Right renal cortex interstitium (tissue), 3 donors: ENCODE results near the gene C11orf16. TPM values are rescaled to one million over a fixed set of nuclear protein-coding genes. Genes with fewer than 3 reads are reported as not detected.
A peak's percentile ranks its signal among the peaks of the same experiment; 100 is the strongest.
"Not testable (repeated sequence)": the region's sequence is repeated elsewhere in the genome, so short reads cannot be mapped to it uniquely, and the experiment has no call there.

Source experiments
- DNase-seq, 3 donors: peaks; one replicate each; pipeline ENCODE4 v3.0.0-alpha.2; 2013; ENCODE audit warnings: low read depth in 3 of 3, low spot score in 2 of 3
- polyA plus RNA-seq, 3 donors: library from polyadenylated mRNA; unstranded; fragments of 120-200 nt; gene quantifications; one replicate each; pipeline ENCODE4 v1.2.1, GENCODE V29; 2013; ENCODE audit not compliant: insufficient read length in 3 of 3

Gene C11orf16
- under 1 TPM; 0.38 to 0.90 (median 0.53) TPM for polyA plus RNA-seq

- DNase-seq, result no peak
Observed at GRCh38 chr11:8932564-8933180, at the start of gene C11orf16. Gene C11orf16 (minus strand): TSS chr11:8932947. CDS start chr11:8932308, 639 bp downstream.

- no peak for DNase-seq
Observed at GRCh38 chr11:8980485-8980884, 47.7 kb upstream of the C11orf16 start.

GRCh38 chr11:8979365-8979764 lies 46.6 kb upstream of the C11orf16 start:
- not testable (repeated sequence) for DNase-seq

DNA sequence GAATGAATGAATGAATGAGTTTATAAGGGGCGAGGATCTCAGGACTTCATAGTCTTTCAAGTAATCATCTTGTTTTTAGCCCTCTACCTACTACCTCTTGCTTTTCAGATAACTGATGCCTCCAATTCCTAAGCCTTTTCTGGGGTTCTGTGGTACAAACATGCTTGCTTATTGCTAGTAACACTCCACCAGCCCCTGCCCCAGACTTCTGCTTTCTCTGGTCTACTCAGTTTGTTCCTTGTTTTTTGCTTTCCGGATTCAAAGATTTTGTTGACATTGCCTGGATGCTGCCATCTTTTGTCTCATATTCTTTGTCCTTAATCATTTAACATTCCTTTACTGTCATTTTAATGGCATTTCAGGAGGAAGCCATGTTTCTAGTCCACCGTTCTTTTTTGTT lies 40.4 kb upstream of the C11orf16 start:
- DNase-seq, result no peak

DNA sequence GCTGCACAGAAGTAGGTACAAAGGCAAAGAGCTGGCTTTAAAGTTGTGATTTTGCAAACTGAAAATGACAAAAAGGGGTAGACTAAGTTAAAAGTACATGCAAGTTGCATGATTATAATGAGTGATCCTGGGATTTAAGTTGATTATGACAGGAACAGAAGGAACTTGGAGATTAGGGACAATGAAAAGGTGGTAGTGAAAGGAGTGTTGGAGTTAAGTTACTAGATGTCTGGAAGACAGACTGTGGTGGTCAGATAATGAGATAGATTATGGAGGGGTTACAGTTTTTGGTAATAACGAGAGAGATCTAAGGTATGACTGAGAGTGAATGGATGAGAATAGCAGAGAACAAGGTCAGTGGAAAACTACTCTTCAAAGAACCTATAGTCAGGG lies 39.2 kb upstream of the C11orf16 start:
- no peak for DNase-seq

- DNase-seq, result no peak
Observed at GRCh38 chr11:8971196-8971923, 38.6 kb upstream of the C11orf16 start.

- DNase-seq, result no peak
Observed at GRCh38 chr11:8967184-8967583, 34.4 kb upstream of the C11orf16 start.

DNA sequence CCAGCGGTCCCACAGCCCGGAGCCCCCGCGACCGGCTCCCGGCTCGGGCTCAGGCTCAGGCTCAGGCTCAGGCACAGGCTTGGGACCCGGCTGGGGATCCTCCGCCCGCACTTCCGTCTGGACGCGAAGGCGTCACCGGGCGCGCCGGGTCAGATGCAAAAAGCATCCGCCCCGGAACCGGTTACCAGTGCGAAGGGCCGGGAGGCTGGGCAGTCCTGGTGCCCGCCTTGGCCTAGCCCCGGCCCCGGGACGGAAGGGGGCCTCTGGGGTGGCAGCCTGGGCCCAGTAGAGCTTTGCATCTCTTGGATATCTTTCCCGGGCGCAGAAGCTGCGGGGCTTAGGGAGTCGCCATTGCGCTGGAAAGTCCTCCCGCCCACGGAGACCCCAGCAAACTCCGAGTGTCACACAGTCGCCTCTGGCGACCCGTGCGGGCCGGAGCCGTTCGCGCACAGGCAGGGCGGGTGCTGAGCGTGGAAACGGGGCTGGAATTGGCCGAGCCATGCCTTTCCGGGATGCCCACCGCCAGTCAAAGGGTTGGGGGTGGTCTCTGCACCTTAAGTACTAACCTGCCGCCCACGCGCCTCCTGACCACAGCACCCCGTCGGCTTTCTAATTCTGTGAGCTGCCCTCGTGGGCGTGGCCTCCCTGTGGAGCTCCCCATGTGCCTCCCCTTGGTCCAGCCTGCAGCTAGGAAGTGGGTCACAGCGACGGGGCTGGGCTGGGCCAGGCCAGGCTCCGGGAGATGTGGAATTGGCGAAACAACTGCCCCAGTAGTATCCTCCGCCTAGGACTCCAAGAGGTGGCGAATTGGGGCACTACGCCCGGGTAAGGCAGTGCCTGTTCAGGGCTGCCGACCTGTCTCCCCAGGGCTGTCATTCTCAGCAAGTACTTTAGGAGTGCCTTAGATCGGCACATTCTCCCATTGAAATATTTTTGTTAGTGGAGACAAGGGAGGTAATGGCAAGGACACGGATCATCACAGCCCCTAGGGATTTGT lies 31.9 kb upstream of the C11orf16 start, which contains the start of gene TMEM9B:
TSS of gene TMEM9B (minus strand) at position 119 of the 997 bp plus-strand sequence. CDS start 129 bp downstream, outside the sequence.
- DNase-seq, result peak; percentile 72 to 81 (median 74)

GRCh38 chr11:8963569-8964323 lies 31.0 kb upstream of the C11orf16 start:
- DNase-seq, result peak in 1 of 3 donors; percentile 69

DNA sequence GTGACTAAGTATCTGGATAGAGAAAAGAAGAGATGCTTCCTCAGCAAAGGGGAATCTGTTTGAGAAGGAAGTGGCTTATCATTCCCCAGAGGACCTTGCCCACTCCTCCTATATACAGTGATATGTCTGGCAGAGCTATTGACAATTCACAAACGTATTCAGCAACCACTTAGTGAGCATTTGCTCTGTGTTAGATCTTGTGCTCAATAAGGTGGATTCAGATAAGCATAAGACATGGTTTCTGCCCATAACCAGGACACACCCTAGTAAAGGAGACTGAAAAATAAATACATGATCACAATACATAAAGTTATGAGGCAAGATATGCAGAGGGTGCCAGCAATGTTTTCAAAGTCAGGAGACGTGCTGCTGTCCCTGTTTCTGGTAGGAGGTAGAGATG lies 30.1 kb upstream of the C11orf16 start:
- DNase-seq, result no peak

DNA sequence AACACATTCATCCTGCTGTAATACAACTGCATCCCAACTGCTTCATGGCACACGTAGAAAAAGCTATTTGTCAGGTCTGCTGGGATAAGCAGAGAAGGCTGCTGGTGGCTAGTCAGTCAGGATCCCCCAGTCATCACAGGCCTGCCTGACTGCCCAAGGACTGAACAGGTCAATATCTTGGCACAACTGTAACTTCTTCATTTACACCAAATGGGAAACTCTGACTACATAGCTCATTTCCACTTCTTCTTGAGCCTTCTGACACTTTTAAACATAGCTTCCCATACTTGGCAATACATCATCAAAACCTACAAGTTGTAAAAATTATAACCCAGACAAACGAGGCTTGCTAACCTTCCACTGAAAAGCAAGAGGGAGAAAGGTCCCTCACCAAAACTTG lies 28.7 kb upstream of the C11orf16 start:
- no peak for DNase-seq

DNA sequence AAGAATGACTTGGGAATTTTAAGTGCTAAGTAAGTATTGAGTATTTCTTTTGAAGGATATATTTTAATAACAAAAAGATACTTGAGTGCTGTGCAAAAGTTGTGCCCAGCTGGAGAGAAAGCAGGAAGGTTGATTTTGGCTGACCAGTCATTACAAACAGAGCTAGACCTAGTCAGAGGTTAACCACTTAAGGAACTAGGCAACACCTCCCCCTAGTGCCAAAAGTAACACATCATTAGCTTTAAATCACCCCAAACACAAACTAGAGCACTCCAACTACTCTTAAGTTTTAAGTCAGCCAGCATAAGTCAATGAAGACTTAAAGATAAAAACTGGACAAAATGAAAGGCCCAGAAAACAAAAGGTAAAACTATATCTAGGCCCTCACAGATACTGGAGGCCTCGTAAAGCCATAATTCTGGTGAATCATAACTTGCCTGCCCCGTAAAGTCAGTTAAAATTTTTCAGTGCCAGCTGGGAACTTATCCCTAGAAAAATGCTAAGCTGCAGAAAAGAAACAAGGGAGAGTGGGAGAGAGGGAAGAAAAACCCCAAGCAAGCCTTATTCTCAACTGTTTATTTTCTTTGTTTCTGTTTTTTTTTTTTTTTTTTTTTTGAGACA lies 26.9 kb upstream of the C11orf16 start:
- DNase-seq, result peak; percentile 18 to 60 (median 56)

DNA sequence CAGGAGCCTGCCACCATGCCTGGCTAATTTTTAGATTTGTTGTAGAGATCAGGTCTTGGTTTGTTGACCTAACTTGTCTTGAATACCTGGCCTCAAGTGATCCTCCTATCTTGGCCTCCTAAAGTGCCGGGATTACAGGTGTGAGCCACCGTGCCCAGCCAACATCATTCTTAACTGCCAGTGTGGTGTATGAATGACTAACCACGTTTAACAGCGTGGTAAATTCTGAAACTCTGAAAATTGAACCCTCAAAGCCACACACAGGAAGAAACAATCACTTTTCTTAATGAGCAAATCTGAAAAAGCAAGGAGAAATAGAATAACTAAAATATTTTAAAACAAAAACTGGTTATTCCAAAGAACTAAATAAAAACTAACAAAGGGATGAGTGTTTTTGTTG lies 24.1 kb upstream of the C11orf16 start:
- DNase-seq, result no peak

DNA sequence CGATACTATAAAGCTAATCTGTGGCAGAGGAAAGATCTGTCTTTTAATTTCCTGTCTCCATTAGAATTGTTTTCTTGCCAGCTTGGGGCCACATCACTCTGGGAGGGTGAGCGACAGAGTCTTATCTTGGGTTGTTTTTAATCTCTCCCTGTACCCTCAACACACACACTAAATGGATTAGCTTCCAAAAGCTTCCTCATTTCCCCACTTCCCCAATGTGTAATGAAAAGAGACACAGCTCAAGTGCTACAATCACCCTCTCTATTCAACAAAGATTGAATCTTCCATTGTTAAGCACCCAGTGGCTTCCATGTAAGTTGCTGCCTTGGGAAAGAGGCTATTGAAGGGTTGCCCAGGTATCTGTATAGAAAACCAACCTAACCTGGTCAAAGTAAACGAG lies 16.1 kb upstream of the C11orf16 start:
- no peak for DNase-seq

DNA sequence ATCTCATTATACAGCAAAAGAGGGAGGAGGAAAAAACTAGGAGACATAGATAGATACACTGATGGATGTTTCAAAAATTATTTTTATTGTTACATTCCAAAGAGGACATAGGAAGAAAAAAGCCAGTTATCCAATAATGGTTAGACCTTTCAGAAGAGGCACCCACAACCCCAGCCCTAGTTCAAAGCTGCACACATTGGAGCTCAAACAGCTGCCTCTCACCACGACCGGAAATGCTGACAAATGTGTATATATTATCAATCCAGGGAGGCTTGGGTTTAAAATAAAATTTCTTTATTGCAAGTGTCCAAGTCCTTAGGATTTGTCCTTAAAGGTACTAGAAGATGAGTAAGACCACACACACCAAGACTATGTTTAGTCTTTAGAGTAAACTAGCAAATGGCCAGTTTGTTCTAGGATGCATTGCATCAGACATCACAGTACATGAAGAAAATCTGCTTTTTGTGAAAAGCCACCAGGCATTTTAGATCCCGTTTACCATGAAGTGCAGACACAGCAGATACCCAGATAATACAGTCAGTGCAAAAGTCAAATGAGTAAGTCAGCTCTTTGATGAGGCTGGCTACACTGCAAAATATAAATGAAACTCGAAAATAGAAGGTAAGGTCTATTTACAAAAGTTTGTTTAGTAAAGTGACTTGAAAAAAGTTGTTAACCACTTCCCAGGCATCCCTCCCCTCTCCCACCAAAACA lies 14.6 kb upstream of the C11orf16 start:
- DNase-seq, result no peak

GRCh38 chr11:8942518-8943066 lies 9.8 kb upstream of the C11orf16 start, which contains the start of gene ASCL3:
Gene ASCL3 (minus strand): TSS chr11:8943016. CDS start chr11:8938161, 4,855 bp downstream.
- DNase-seq, result no peak

- no peak for DNase-seq
Observed at GRCh38 chr11:8941341-8942103, 8.8 kb upstream of the C11orf16 start.

- no peak for DNase-seq
Observed at GRCh38 chr11:8937659-8938058, 4.9 kb upstream of the C11orf16 start.
